ENCODE results near the gene CARD19.

DNA sequence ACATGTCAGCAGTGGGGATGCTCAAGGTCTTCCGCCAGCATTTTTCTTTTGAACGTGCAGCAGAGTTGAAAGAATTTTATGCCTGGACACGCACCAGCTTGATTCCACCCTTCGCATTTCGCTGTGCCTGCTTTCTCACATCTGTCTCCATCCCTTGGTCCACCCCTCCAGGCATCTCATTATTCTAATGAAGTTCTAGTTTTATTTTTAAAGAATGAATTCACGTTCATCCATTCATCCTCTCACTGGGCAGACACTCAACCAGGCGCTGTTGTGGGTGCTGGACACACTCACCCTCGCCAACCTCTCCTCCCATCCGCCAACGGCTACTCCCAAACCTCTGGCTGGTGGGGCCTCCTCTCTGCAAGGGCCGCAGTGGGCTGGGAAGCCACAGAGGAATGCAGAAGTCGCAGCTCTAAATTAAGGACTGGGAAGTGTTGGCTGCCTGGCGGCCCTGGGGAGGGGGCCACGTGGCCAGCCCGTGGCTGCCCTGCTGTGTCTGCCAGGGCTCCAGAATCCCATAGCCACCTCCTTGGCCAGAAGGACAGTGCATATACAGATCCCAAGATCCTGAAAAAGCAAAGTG, 30.8 kb upstream of the CARD19 start:
- TF ChIP-seq, protein P1, sequence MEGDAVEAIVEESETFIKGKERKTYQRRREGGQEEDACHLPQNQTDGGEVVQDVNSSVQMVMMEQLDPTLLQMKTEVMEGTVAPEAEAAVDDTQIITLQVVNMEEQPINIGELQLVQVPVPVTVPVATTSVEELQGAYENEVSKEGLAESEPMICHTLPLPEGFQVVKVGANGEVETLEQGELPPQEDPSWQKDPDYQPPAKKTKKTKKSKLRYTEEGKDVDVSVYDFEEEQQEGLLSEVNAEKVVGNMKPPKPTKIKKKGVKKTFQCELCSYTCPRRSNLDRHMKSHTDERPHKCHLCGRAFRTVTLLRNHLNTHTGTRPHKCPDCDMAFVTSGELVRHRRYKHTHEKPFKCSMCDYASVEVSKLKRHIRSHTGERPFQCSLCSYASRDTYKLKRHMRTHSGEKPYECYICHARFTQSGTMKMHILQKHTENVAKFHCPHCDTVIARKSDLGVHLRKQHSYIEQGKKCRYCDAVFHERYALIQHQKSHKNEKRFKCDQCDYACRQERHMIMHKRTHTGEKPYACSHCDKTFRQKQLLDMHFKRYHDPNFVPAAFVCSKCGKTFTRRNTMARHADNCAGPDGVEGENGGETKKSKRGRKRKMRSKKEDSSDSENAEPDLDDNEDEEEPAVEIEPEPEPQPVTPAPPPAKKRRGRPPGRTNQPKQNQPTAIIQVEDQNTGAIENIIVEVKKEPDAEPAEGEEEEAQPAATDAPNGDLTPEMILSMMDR (IDR thresholded peaks at IDR 0.05) = no peak
- TF ChIP-seq EZH2 (IDR thresholded peaks at IDR 0.05; ENCODE audit: borderline replicate concordance, insufficient read depth, low read depth, low read length, poor library complexity, severe bottlenecking) = no peak
